Glutamatergic neuron (in vitro differentiated cells): ENCODE results near the gene S100A2. TPM values are rescaled to one million over a fixed set of nuclear protein-coding genes. Genes with fewer than 3 reads are reported as not detected.
"Not testable (repeated sequence)": the region's sequence is repeated elsewhere in the genome, so short reads cannot be mapped to it uniquely, and the experiment has no call there.

Experiments
- DNase-seq: peaks from one replicate; pipeline ENCODE4 v3.0.0; 2022
- H3K27ac Mint-ChIP-seq: one replicate; pipeline ENCODE4 v1.8.0; 2020; ENCODE audit warnings: mild to moderate bottlenecking, mixed read lengths, inconsistent platforms; ENCODE audit not compliant: unreplicated experiment
- H3K27me3 Mint-ChIP-seq: one replicate; pipeline ENCODE4 v1.8.0; 2020; ENCODE audit warnings: mild to moderate bottlenecking, moderate library complexity, mixed read lengths, inconsistent platforms; ENCODE audit not compliant: unreplicated experiment
- H3K36me3 Mint-ChIP-seq: one replicate; pipeline ENCODE4 v1.8.0; 2020; ENCODE audit warnings: mild to moderate bottlenecking, mixed read lengths, inconsistent platforms; ENCODE audit not compliant: unreplicated experiment
- H3K4me1 Mint-ChIP-seq: one replicate; pipeline ENCODE4 v1.8.0; 2020; ENCODE audit warnings: mild to moderate bottlenecking, low read depth, mixed read lengths, inconsistent platforms; ENCODE audit not compliant: unreplicated experiment
- H3K4me3 Mint-ChIP-seq: one replicate; pipeline ENCODE4 v1.8.0; 2020; ENCODE audit warnings: mild to moderate bottlenecking, mixed read lengths, inconsistent platforms; ENCODE audit not compliant: unreplicated experiment
- H3K9me3 Mint-ChIP-seq: one replicate; pipeline ENCODE4 v1.8.0; 2020; ENCODE audit warnings: mild to moderate bottlenecking, moderate library complexity, mixed read lengths, inconsistent platforms; ENCODE audit not compliant: unreplicated experiment
- CTCF ChIP-seq: fragments of 200-600 bp; sonication (generic); IDR thresholded peaks from one replicate; pipeline ENCODE4 v1.5.0; 2021; ENCODE audit not compliant: partially characterized antibody, unreplicated experiment
- total RNA-seq: library from RNA; stranded (reverse); fragmentation: NEBNext Ultra II Directional; extraction: Animal tissue kit (Norgen Biotek cat#: 25700); gene quantifications from one replicate; pipeline ENCODE4 v1.2.1, GENCODE V29; 2021; ENCODE audit not compliant: unreplicated experiment

S100A2 gene
- total RNA-seq, 1 donor from 2014 or later = 1.1 TPM

DNA sequence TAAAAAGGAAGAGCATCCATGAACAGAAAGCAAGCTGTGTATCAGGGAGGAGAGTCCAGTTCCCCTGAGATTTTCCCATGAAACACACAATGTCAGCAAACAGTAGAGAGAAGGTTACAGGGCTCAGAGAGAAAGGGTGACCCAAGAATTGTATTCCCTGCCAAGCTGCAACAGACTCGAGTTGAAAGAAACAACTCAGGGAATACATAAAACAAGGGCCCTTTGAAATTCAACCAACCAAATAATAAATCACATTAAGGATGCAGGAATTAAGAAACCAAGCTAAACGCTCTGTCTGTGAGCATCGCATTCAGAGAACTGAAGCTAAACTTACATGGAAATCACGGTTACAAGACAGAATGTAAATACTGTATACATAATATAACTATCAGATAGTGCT, 27.1 kb upstream of the S100A2 start:
- Mint-ChIP-seq H3K9me3 (no peaks in the 10 kb centered on the region), H3K27ac (peak overlapping the region; percentile 25), H3K4me3 (no peak overlapping the region), H3K27me3 (no peaks in the 10 kb centered on the region), H3K36me3 (no peaks in the 10 kb centered on the region), H3K4me1 (peaks cover 6% of the 10 kb centered on the region)
- no peak for DNase-seq
- TF ChIP-seq CTCF = no peak

- Mint-ChIP-seq H3K36me3 (no peaks in the 10 kb centered on the region), H3K27me3 (no peaks in the 10 kb centered on the region), H3K9me3 (peaks cover 1% of the 10 kb centered on the region), H3K4me3 (no peak overlapping the region), H3K4me1 (peaks cover 22% of the 10 kb centered on the region), H3K27ac (no peak overlapping the region)
- no peak for TF ChIP-seq CTCF
- DNase-seq = no peak
These were observed 22.8 kb upstream of the S100A2 start for GRCh38 chr1:153588482-153588881.

DNA sequence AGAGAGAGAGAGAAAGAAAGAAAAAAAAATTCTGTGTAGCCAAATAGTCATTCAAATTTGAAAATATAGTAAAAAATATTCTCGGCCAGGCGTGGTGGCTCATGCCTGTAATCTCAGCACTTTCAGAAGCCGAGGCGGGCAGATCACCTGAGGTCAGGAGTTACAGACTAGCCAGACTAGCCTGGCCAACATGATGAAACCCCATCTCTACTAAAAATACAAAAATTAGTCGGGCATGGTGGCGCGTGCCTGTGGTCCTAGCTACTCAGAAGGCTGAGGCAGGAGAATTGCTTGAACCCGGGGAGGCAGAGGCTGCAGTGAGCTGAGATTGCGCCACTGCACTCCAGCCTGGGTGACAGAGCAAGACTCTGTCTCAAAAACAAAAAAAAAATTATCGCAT, 22.4 kb upstream of the S100A2 start:
- not testable (repeated sequence) for H3K27ac Mint-ChIP-seq, H3K9me3 Mint-ChIP-seq, H3K27me3 Mint-ChIP-seq, DNase-seq, H3K36me3 Mint-ChIP-seq, H3K4me3 Mint-ChIP-seq
- H3K4me1 Mint-ChIP-seq = peaks cover 22% of the 10 kb centered on the region

DNA sequence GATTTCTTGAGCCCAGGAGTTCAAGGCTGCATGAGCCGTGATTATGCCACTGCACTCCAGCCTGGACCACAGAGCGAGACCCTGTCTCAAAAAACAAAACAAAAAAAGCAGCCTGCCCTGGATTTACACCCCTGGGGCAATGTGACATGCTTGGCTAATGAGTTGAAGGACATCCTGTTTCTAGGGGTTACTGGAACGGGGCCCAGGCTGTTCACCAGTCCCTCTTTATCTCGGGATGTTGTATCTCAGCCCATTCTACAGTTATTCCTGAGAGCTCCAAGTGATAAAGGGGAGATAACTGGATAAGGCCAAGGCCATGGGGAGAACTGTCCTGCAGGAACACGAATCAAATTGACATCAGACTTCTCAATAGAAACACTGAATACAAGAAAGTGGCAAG, 21.7 kb upstream of the S100A2 start:
- TF ChIP-seq CTCF = no peak
- Mint-ChIP-seq H3K9me3 (peaks cover 1% of the 10 kb centered on the region), H3K36me3 (no peaks in the 10 kb centered on the region), H3K27ac (no peak overlapping the region), H3K4me1 (peaks cover 17% of the 10 kb centered on the region), H3K4me3 (no peak overlapping the region), H3K27me3 (no peaks in the 10 kb centered on the region)
- no peak for DNase-seq

GRCh38 chr1:153586347-153586746, 20.7 kb upstream of the S100A2 start:
- H3K27me3 Mint-ChIP-seq = no peaks in the 10 kb centered on the region
- no peak for TF ChIP-seq CTCF
- no peaks in the 10 kb centered on the region for H3K36me3 Mint-ChIP-seq
- no peak for DNase-seq
- no peak overlapping the region for H3K4me3 Mint-ChIP-seq
- H3K4me1 Mint-ChIP-seq = peaks cover 17% of the 10 kb centered on the region
- peaks cover 1% of the 10 kb centered on the region for H3K9me3 Mint-ChIP-seq
- H3K27ac Mint-ChIP-seq = peak overlapping the region; percentile 63

DNA sequence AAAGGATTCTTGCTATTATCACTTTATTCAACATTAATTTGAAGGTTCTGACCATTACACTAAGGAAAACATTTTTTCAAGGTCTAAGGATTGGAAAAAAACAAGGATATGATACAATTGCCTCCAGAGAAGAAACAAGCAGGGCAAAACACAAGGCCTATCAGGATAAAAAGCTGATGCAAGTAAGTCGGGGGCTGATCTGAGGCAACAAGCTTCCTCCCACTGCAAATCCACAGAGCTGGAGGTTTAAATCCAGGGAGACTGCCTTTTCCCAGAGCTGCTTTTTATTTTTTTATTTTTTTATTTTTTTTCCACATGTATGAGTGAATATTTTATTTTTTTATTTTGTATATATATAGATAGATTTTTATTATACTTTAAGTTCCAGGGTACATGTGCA, 19.4 kb upstream of the S100A2 start:
- Mint-ChIP-seq H3K4me1 (peaks cover 17% of the 10 kb centered on the region), H3K9me3 (peaks cover 1% of the 10 kb centered on the region), H3K4me3 (no peak overlapping the region), H3K27ac (no peak overlapping the region), H3K36me3 (no peaks in the 10 kb centered on the region), H3K27me3 (no peaks in the 10 kb centered on the region)
- no peak for DNase-seq
- TF ChIP-seq CTCF = no peak
